HCT116 (cell line): Measurements from ENCODE around the gene ADPRS.

ENCODE experiments used
- CEBPB ChIP-seq: IDR thresholded peaks from 2 replicates; pipeline ENCODE4 v1.6.1; 2012; ENCODE audit warnings: low read depth
- EZH2 ChIP-seq: fragments of 200-600 bp; sonication (generic); IDR thresholded peaks from 2 replicates; pipeline ENCODE4 v1.6.1; 2017; ENCODE audit warnings: antibody characterized with exemption, mixed run types
- EZH2phosphoT487 ChIP-seq: fragments of 200-600 bp; IDR thresholded peaks from 2 replicates; pipeline ENCODE4 v1.6.1; 2018; ENCODE audit warnings: antibody characterized with exemption, borderline replicate concordance
- FOSL1 ChIP-seq: IDR thresholded peaks from 2 replicates; pipeline ENCODE4 v1.6.1; 2012; ENCODE audit warnings: low read depth
- JUND ChIP-seq: IDR thresholded peaks from 2 replicates; pipeline ENCODE4 v1.6.1; 2012
- POLR2A ChIP-seq: IDR thresholded peaks from 2 replicates; pipeline ENCODE4 v1.7.0; 2011; ENCODE audit warnings: borderline replicate concordance; ENCODE audit not compliant: insufficient read depth, insufficient read length; ENCODE audit errors: extremely low read depth
- POLR2AphosphoS5 ChIP-seq: IDR thresholded peaks from 2 replicates; pipeline ENCODE4 v1.6.1; 2011; ENCODE audit warnings: mild to moderate bottlenecking, low read depth, low read length, moderate library complexity
- RAD21 ChIP-seq: IDR thresholded peaks from 2 replicates; pipeline ENCODE4 v1.6.1; 2012; ENCODE audit warnings: low read depth, mild to moderate bottlenecking
- TCF7L2 ChIP-seq: IDR thresholded peaks from 2 replicates; pipeline ENCODE4 v1.7.0; 2011; ENCODE audit warnings: borderline replicate concordance, inconsistent platforms; ENCODE audit not compliant: insufficient read depth, insufficient read length; ENCODE audit errors: extremely low read depth
- ZFX ChIP-seq: fragments of 450-650 bp; IDR thresholded peaks from 2 replicates; pipeline ENCODE4 v1.6.1; 2017
- TF ChIP-seq, protein P1 (sequence below), 3 experiments: fragments of 200-600 bp in 1 of 3; sonication (generic) in 1 of 3; IDR thresholded peaks in 2 of 3; conservative IDR thresholded peaks in 1 of 3; 2 replicates each; pipeline ENCODE4 v1.5.1; 2012 to 2017; ENCODE audit warnings: low read depth in 2 of 3, low read length in 2 of 3, antibody characterized with exemption in 1 of 3, borderline replicate concordance in 1 of 3, control low read depth in 1 of 3, mild to moderate bottlenecking in 1 of 3, mixed read lengths in 1 of 3, mixed run types in 1 of 3, moderate library complexity in 1 of 3; ENCODE audit not compliant: insufficient read depth in 1 of 3
- TF ChIP-seq, protein P2 (sequence below): IDR thresholded peaks from 2 replicates; pipeline ENCODE4 v1.6.1; 2012
- TF ChIP-seq, protein P3 (sequence below): IDR thresholded peaks from 2 replicates; pipeline ENCODE4 v1.6.1; 2012
- TF ChIP-seq, protein P4 (sequence below): IDR thresholded peaks from 2 replicates; pipeline ENCODE4 v1.6.1; 2012; ENCODE audit warnings: low read depth

DNA sequence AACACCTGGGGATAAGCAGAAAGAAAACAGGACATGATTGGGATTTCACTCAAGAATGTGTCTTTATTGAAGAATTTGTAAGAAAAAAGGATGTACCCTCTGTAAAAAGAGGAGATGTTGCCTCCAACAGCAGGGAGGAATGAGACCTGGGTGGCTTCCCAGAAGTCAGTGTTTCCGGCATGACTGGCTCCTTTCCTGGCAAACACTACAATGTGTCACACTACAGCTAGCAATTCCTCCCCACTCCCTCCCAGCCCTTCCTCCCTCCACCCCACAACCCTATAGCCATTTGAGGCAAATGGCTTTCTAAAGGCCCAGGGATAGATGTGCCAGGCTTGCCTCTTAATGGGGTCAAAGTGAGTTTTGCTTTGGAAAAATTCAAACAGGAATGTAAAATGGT, 47.8 kb downstream of the ADPRS start:
- TF ChIP-seq, protein P1, sequence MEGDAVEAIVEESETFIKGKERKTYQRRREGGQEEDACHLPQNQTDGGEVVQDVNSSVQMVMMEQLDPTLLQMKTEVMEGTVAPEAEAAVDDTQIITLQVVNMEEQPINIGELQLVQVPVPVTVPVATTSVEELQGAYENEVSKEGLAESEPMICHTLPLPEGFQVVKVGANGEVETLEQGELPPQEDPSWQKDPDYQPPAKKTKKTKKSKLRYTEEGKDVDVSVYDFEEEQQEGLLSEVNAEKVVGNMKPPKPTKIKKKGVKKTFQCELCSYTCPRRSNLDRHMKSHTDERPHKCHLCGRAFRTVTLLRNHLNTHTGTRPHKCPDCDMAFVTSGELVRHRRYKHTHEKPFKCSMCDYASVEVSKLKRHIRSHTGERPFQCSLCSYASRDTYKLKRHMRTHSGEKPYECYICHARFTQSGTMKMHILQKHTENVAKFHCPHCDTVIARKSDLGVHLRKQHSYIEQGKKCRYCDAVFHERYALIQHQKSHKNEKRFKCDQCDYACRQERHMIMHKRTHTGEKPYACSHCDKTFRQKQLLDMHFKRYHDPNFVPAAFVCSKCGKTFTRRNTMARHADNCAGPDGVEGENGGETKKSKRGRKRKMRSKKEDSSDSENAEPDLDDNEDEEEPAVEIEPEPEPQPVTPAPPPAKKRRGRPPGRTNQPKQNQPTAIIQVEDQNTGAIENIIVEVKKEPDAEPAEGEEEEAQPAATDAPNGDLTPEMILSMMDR (IDR thresholded peaks at IDR 0.05 in 2 of 3, conservative IDR thresholded peaks at IDR 0.05 in 1 of 3; ENCODE audit: borderline replicate concordance in 1 of 3, insufficient read depth in 1 of 3, low read depth in 2 of 3, low read length in 2 of 3), result no peak
- TF ChIP-seq, protein P2, sequence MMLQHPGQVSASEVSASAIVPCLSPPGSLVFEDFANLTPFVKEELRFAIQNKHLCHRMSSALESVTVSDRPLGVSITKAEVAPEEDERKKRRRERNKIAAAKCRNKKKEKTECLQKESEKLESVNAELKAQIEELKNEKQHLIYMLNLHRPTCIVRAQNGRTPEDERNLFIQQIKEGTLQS, result no peak
- TF ChIP-seq, protein P3, sequence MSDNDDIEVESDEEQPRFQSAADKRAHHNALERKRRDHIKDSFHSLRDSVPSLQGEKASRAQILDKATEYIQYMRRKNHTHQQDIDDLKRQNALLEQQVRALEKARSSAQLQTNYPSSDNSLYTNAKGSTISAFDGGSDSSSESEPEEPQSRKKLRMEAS, result no peak
- TF ChIP-seq JUND (no peak), POLR2A (no peak), EZH2 (no peak), ZFX (no peak), FOSL1 (no peak), EZH2phosphoT487 (no peak), TCF7L2 (no peak), CEBPB (no peak), POLR2AphosphoS5 (no peak), RAD21 (no peak)
- TF ChIP-seq, protein P4, sequence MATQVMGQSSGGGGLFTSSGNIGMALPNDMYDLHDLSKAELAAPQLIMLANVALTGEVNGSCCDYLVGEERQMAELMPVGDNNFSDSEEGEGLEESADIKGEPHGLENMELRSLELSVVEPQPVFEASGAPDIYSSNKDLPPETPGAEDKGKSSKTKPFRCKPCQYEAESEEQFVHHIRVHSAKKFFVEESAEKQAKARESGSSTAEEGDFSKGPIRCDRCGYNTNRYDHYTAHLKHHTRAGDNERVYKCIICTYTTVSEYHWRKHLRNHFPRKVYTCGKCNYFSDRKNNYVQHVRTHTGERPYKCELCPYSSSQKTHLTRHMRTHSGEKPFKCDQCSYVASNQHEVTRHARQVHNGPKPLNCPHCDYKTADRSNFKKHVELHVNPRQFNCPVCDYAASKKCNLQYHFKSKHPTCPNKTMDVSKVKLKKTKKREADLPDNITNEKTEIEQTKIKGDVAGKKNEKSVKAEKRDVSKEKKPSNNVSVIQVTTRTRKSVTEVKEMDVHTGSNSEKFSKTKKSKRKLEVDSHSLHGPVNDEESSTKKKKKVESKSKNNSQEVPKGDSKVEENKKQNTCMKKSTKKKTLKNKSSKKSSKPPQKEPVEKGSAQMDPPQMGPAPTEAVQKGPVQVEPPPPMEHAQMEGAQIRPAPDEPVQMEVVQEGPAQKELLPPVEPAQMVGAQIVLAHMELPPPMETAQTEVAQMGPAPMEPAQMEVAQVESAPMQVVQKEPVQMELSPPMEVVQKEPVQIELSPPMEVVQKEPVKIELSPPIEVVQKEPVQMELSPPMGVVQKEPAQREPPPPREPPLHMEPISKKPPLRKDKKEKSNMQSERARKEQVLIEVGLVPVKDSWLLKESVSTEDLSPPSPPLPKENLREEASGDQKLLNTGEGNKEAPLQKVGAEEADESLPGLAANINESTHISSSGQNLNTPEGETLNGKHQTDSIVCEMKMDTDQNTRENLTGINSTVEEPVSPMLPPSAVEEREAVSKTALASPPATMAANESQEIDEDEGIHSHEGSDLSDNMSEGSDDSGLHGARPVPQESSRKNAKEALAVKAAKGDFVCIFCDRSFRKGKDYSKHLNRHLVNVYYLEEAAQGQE, result no peak
